HUES64 (cell line): ENCODE data around the gene ACKR2.

Experiments used
- H3K27ac ChIP-seq: 2 replicates; pipeline ENCODE4 v1.7.0; 2013; ENCODE audit warnings: low read depth, low read length, inconsistent platforms
- H3K27me3 ChIP-seq: 2 replicates; pipeline ENCODE4 v1.6.1; 2013; ENCODE audit warnings: mild to moderate bottlenecking, low read length; ENCODE audit not compliant: insufficient read depth
- H3K36me3 ChIP-seq: 2 replicates; pipeline ENCODE4 v1.6.1; 2013; ENCODE audit warnings: mild to moderate bottlenecking, low read length; ENCODE audit not compliant: insufficient read depth
- H3K4me1 ChIP-seq: 2 replicates; pipeline ENCODE4 v1.6.1; 2013; ENCODE audit warnings: mild to moderate bottlenecking, low read length, moderate library complexity; ENCODE audit not compliant: insufficient read depth
- H3K4me3 ChIP-seq: 2 replicates; pipeline ENCODE4 v1.5.1; 2013; ENCODE audit warnings: mild to moderate bottlenecking, low read length, moderate library complexity
- H3K9ac ChIP-seq: 2 replicates; pipeline ENCODE4 v1.6.1; 2013; ENCODE audit warnings: mild to moderate bottlenecking, low read depth, low read length
- H3K9me3 ChIP-seq: 2 replicates; pipeline ENCODE4 v1.6.1; 2013; ENCODE audit warnings: low read depth, low read length; ENCODE audit not compliant: insufficient read depth
- WGBS: fragments of 150-250, 120-280 bp; methylation state at CpG from one replicate; pipeline ENCODE4 v1.1.7; 2013; ENCODE audit warnings: missing lambda C conversion rate; 5-methylcytosine and 5-hydroxymethylcytosine counted together

Gene ACKR2

GRCh38 chr3:42895580-42895868, 86.3 kb downstream of the ACKR2 start:
- no peaks in the 10 kb centered on the region for H3K36me3 ChIP-seq
- peaks cover 25% of the 10 kb centered on the region for H3K4me1 ChIP-seq
- no peaks in the 10 kb centered on the region for H3K9me3 ChIP-seq
- H3K9ac ChIP-seq = no peak overlapping the region
- H3K4me3 ChIP-seq = no peak overlapping the region
- no peak overlapping the region for H3K27ac ChIP-seq
- H3K27me3 ChIP-seq = no peaks in the 10 kb centered on the region

- no peaks in the 10 kb centered on the region for H3K36me3 ChIP-seq
- no peak overlapping the region for H3K4me3 ChIP-seq
- no peak overlapping the region for H3K27ac ChIP-seq
- H3K27me3 ChIP-seq = no peaks in the 10 kb centered on the region
- no peaks in the 10 kb centered on the region for H3K9me3 ChIP-seq
- H3K9ac ChIP-seq = no peak overlapping the region
- H3K4me1 ChIP-seq = peaks cover 10% of the 10 kb centered on the region; the same call in 1 of the 2 replicates
Observed at GRCh38 chr3:42898896-42899675, 89.8 kb downstream of the ACKR2 start.

- H3K27ac ChIP-seq = no peak overlapping the region
- no peak overlapping the region for H3K9ac ChIP-seq
- no peaks in the 10 kb centered on the region for H3K36me3 ChIP-seq
- no peak overlapping the region for H3K4me3 ChIP-seq
- H3K4me1 ChIP-seq = peaks cover 7% of the 10 kb centered on the region; the same call in 1 of the 2 replicates
- H3K9me3 ChIP-seq = no peaks in the 10 kb centered on the region
- H3K27me3 ChIP-seq = no peaks in the 10 kb centered on the region
- WGBS = 93% methylated on average over 8 of the region's 8 CpGs
Observed at GRCh38 chr3:42900226-42901072, 91.2 kb downstream of the ACKR2 start.

- no peaks in the 10 kb centered on the region for H3K36me3 ChIP-seq
- H3K9ac ChIP-seq = no peak overlapping the region
- WGBS = 90% methylated on average over 3 of the region's 3 CpGs
- H3K4me1 ChIP-seq = 0 out of 2 replicates have a peak, but pooled peaks cover under 1% of the 10 kb centered on the region
- no peak overlapping the region for H3K27ac ChIP-seq
- H3K9me3 ChIP-seq = no peaks in the 10 kb centered on the region
- H3K4me3 ChIP-seq = no peak overlapping the region
- no peaks in the 10 kb centered on the region for H3K27me3 ChIP-seq
Observed at GRCh38 chr3:42901073-42901415, 91.8 kb downstream of the ACKR2 start.

- H3K9ac ChIP-seq = no peak overlapping the region
- no peak overlapping the region for H3K4me3 ChIP-seq
- H3K9me3 ChIP-seq = no peaks in the 10 kb centered on the region
- no peaks in the 10 kb centered on the region for H3K27me3 ChIP-seq
- H3K36me3 ChIP-seq = no peaks in the 10 kb centered on the region
- WGBS = 91% methylated on average over 1 of the region's 2 CpGs
- no peak overlapping the region for H3K27ac ChIP-seq
- no peaks in the 10 kb centered on the region for H3K4me1 ChIP-seq
Observed at GRCh38 chr3:42902257-42902656, 93.0 kb downstream of the ACKR2 start.

- 92% methylated on average over 1 of the region's 1 CpG for whole genome bisulfite sequencing
Observed at GRCh38 chr3:42904076-42904475, 94.8 kb downstream of the ACKR2 start.

GRCh38 chr3:42905740-42906069, 96.5 kb downstream of the ACKR2 start:
- 97% methylated on average over 12 of the region's 12 CpGs for WGBS
- Histone ChIP-seq H3K27ac (no peak overlapping the region), H3K4me1 (no peaks in the 10 kb centered on the region), H3K36me3 (no peaks in the 10 kb centered on the region), H3K9me3 (peaks cover 4% of the 10 kb centered on the region; the same call in 1 of the 2 replicates), H3K9ac (no peak overlapping the region), H3K4me3 (no peak overlapping the region), H3K27me3 (no peaks in the 10 kb centered on the region)

More at GRCh38 chr3:42904076-42904475, 94.8 kb downstream of the ACKR2 start:
- Histone ChIP-seq H3K36me3 (no peaks in the 10 kb centered on the region), H3K9me3 (no peaks in the 10 kb centered on the region), H3K9ac (no peak overlapping the region), H3K27me3 (no peaks in the 10 kb centered on the region), H3K4me3 (no peak overlapping the region), H3K27ac (no peak overlapping the region), H3K4me1 (no peaks in the 10 kb centered on the region)

- Histone ChIP-seq H3K9ac (no peak within 1 kb of the TSS), H3K9me3 (peaks cover 4% of the 10 kb centered on the region; the same call in 1 of the 2 replicates), H3K27me3 (no peaks in the 10 kb centered on the region), H3K4me1 (no peaks in the 10 kb centered on the region), H3K27ac (no peak within 1 kb of the TSS), H3K36me3 (no peaks in the 10 kb centered on the region), H3K4me3 (no peak within 1 kb of the TSS)
- 97% methylated on average over 59 of the region's 59 CpGs for WGBS
Observed at GRCh38 chr3:42906070-42906847, 97.0 kb downstream of the ACKR2 start, which contains the start of gene ZNF662. TSS of gene ZNF662 (plus strand) at chr3:42906142. CDS start at chr3:42908115, 1,973 bp downstream.

GRCh38 chr3:42906848-42907183, 97.6 kb downstream of the ACKR2 start:
- H3K36me3 ChIP-seq = no peaks in the 10 kb centered on the region
- peaks cover 7% of the 10 kb centered on the region; the same call in 1 of the 2 replicates for H3K9me3 ChIP-seq
- 94% methylated on average over 4 of the region's 4 CpGs for WGBS
- no peak overlapping the region for H3K27ac ChIP-seq
- H3K27me3 ChIP-seq = no peaks in the 10 kb centered on the region
- H3K9ac ChIP-seq = no peak overlapping the region
- H3K4me3 ChIP-seq = no peak overlapping the region
- no peaks in the 10 kb centered on the region for H3K4me1 ChIP-seq

- WGBS = 84% methylated on average over 7 of the region's 7 CpGs
- Histone ChIP-seq H3K4me3 (no peak overlapping the region), H3K9ac (no peak overlapping the region), H3K27me3 (no peaks in the 10 kb centered on the region), H3K9me3 (peaks cover 19% of the 10 kb centered on the region), H3K27ac (no peak overlapping the region), H3K36me3 (no peaks in the 10 kb centered on the region; the same call in 1 of the 2 replicates), H3K4me1 (no peaks in the 10 kb centered on the region)
Observed at GRCh38 chr3:42908675-42909074, 99.4 kb downstream of the ACKR2 start.

- Histone ChIP-seq H3K36me3 (no peaks in the 10 kb centered on the region; the same call in 1 of the 2 replicates), H3K27ac (no peak overlapping the region), H3K9ac (no peak overlapping the region), H3K4me1 (no peaks in the 10 kb centered on the region), H3K9me3 (peaks cover 48% of the 10 kb centered on the region), H3K27me3 (no peaks in the 10 kb centered on the region), H3K4me3 (no peak overlapping the region)
- 99% methylated on average over 2 of the region's 2 CpGs for WGBS
Observed at GRCh38 chr3:42911551-42911950, 102.3 kb downstream of the ACKR2 start.
